Stimulated activated CD4-positive, alpha-beta T cell treated with anti-CD3 and anti-CD28 coated beads, Interleukin-12 subunit alpha, Interleukin-12 subunit beta, amount 100 ng/mL, for 24 hours (primary cell): Measurements from ENCODE around the gene ARF5.
A peak's percentile ranks its signal among the peaks of the same experiment; 100 is the strongest.

Experiments
- DNase-seq, 2 experiments: peaks; one replicate each; pipeline ENCODE4 v3.0.0-alpha.2; 2020; ENCODE audit warnings: low read depth in 2 of 2

ARF5 gene

DNA sequence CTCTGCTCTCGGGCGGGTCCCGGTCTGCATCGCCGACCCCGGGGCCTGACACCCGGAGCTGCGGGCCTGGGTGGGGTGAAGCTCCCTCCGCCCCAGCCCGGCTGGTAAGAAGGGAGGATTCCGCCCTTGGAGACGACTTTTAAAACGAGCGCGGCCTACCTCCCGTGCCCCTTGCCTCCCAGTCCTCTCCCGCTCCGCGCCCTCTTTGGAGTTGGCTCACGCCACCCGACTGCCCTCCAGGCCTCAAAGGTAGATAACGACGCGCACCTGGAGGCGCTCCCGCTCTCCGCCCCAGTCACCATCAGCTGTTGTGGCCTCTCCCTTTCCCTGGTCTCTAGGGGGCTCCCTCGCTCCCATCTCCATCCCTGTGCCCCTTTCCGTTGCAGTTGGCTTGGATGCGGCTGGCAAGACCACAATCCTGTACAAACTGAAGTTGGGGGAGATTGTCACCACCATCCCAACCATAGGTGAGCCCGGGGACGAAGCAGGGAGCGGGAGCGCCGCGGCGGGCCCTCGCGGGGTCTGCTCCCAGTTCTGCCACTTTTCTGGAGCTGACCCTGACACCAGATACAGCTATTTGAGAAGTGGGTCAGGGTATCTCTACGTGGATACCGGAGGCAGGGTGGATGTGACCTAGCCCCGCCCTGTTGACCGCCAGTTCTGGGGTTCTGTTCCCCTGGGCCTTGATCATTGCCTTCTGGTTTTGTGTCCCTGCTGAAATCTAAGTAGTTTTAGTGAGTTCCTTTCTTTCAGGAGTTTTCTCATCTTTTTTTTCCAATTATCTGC lies 679 bp downstream of the ARF5 start:
- DNase-seq, result peak in 1 of 2 experiments; percentile 8

DNA sequence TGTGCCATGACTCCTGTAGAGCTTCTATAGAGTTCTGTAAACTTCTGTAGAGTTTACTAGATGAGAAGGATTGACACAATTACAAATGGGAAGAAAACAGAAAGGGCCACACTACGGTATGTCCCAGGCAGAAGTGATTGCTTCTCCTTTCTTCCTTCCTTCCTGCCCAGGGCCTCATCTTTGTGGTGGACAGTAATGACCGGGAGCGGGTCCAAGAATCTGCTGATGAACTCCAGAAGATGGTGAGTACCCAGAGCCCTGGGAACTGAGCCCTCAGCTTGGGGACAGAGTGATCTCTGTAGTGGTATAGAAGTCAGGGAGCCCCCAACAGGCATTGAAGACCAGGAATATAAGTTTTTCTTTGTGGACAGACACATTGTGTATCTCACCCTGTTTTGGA lies 1.7 kb downstream of the ARF5 start:
- no peak for DNase-seq

DNA sequence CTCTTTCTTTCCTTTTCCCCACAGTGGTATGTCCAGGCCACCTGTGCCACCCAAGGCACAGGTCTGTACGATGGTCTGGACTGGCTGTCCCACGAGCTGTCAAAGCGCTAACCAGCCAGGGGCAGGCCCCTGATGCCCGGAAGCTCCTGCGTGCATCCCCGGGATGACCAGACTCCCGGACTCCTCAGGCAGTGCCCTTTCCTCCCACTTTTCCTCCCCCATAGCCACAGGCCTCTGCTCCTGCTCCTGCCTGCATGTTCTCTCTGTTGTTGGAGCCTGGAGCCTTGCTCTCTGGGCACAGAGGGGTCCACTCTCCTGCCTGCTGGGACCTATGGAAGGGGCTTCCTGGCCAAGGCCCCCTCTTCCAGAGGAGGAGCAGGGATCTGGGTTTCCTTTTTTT lies 3.0 kb downstream of the ARF5 start:
- no peak for DNase-seq

DNA sequence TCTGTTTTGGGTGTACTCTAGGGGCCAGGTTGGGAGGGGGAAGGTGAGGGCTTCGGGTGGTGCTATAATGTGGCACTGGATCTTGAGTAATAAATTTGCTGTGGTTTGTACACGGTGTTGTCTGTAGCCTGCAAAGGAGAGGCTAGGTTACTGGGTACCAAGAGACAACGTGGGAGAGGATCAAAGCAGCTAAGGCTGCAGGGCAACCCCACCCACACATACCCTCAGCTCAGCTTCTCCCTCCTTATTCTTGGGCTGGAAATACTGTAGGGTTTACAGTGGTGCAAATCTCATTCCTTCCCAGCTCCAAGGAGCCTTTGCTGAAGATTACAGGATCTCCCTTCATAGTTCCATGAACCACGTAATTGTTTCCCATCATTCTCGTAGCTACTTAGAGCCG lies 3.4 kb downstream of the ARF5 start:
- DNase-seq, result no peak

DNA sequence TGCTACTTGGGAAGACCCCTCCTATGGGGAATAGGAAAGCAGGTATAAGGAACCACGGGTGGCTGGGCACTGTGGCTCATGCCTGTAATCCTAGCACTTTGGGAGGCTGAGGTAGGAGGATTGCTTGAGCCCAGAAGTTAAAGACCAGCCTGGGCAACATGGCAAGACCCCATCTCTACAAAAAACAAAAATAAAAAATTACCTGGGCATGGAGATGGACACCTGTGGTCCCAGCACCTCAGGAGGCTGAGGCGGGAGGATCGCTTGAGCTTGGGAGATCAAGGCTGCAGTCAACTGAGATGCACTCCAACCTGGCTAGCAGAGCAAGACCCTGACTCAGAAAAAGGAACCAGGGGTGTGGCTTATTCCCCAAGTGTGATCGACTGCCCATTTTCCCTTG lies 4.3 kb downstream of the ARF5 start:
- DNase-seq, result no peak

DNA sequence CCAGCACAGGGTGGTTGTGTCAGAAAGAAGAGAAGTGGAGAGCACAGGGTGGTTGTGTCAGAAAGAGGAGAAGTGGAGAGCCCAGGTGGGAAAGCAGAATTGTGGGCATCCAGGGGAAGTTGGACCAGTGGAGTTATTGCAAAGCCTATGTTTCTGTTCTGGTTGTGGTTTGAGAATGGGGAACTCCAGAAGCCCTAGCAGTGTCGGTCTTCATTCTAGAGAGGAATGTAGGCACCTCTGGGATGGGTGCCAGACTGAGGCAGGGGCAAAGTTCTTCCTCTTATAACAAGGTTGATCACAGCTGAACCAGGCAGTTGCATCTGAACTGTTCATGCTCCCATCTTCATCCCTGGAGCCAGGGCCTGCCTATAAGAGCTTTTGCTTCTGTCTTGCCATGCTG lies 6.3 kb downstream of the ARF5 start:
- DNase-seq, result no peak

DNA sequence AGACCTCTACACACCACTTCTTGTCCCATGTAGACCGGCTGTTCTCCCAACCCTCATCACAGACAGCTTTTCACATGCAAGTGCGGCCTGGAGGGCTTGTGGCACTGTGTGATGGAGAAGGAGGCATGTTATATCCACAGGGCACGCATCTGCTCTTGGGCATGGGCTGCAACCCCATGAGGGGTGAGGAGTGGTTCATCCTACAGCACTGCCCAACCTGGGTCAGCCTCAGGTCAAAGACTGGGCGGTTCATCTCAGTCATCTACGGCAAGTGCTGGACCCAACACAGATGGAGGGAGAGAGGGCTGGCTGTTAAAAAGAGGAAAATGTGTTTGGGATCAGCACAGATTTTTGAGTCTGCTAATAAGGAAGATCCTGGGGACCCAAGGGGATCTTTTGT lies 7.5 kb downstream of the ARF5 start:
- no peak for DNase-seq

DNA sequence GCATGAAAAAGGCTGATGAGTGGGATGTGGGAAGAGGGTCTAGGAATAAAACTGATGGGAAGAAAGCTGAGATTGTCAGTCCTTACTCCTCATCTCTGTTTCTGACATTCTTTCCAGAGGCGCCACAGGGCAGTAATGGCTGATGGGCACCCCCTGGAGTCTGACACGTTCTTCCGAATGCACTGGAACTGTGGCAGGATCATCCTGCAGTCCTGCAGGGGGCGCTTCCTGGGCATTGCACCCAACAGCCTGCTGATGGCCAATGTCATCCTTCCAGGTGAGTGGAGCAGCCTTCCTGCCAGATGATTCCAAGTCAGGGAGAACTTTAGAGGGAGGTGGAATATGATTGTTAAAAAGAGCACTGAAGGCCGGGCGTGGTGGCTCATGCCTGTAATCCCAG lies 10.1 kb downstream of the ARF5 start:
- DNase-seq, result no peak

DNA sequence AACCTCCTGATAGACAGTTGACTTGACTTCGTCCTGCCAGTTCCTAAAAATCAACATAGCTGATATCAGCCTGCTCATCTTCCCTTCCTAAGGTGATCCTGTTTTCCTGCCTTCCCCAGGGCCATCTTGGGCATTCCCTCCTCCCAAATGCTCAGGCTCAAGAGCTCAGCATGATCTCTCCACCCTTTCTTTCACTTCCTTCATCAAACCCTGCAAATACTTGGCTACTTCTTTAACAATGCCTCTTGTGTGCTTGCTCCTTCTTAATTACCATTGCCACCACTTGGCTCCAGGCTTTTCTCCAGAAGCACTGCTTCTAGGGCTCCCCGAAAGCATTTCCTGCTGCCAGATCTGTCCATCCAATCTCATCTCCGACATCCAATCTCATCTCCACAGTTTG lies 12.7 kb downstream of the ARF5 start:
- DNase-seq, result no peak

DNA sequence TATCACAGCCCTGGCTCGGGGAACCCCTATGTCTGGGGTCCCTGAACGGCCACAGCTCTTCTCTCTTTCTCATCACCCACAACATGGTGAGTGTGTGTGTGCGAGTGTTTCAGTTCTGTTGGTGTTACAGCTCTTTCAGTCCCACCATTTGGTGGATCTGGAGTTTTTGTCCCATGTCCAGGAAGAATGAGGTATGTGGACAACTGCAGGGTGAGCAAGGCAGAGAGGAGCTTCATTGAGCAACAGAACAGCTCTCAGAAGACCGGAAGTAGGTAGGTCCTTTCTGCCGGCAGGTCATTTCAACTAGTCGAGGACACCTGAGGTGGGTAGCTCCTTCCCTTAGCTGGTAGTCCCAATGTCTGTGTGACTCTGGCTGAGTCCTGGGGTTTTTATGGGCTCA lies 20.2 kb downstream of the ARF5 start:
- no peak for DNase-seq

DNA sequence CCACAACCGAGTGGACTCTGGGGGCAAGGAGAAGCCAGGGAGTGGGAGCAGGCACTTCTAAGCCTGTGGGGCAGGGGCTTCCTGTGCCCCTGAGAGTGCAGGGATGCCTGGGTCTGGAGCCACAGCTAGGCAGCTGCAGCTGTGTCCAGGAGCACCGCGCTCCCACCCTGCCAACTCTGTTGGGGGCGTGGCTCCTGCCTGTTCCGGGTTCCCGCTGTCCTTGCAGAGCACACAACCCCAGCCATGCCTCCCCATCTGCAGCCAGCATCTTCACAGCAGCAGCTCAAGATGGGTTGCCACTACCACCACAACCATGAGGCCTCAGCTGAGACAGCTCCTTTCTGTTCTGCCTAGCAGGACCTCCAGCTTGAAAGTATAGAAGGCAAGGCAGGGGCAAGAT lies 21.1 kb downstream of the ARF5 start:
- DNase-seq, result no peak

DNA sequence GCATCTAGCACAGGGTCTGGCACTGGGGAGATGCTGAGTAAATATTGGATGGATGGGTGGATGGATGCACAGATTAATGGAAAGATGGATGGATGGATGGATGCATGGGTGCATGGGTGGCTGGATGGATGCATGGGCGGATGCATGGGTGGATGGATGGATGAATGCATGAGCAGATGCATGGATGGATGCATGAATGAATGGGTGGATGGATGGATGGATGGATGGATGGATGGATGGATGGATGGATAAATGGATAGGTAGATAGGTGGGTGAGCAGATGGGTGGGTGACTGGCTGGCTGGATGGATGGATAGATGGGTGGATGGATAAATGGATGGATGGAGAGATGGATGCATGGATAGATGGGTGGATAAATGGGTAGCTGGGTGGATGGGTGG lies 24.1 kb downstream of the ARF5 start:
- no peak for DNase-seq

DNA sequence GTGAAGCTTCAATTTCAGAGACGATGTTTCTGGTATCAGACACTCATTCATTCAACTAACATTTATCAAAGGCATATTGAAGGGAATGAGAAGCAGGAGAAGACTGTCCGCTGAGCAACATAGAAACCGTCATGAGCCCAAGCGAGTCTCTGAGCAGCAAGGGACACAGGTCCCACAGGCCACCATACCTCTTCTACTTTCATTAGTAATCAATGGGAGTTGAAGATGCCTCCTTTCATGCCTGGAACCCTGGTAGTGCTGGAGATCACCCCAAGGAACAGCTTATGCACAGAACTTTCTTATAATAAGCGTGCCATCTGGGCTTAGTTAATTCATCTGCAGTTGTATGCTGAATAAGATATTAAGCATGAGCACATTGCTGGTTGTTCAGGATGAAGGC lies 28.5 kb downstream of the ARF5 start:
- no peak for DNase-seq

DNA sequence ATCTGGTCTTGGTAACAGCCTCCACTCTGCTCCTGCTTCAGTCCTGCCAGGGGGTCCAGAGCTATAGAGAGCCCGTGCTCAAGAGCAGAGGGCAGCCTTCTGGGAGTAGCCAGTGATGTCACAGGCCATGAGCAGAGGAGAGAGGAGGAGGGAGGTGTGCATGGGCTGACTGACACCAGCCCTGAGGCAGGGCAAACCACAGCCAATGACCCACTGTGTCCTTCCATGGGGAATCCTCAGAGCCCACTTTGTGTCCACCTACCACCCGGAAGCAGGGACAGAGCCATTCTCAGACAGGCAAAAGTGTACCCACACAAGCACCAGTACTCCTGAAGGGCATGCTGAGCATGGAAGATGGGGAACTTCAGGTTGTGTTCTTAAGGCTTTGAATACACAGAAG lies 29.8 kb downstream of the ARF5 start, which contains the start of gene PAX4:
Gene PAX4, minus strand, starts transcription at position 101 of the 400 bp plus-strand sequence. CDS start 2,214 bp downstream, outside the sequence.
- DNase-seq, result no peak

DNA sequence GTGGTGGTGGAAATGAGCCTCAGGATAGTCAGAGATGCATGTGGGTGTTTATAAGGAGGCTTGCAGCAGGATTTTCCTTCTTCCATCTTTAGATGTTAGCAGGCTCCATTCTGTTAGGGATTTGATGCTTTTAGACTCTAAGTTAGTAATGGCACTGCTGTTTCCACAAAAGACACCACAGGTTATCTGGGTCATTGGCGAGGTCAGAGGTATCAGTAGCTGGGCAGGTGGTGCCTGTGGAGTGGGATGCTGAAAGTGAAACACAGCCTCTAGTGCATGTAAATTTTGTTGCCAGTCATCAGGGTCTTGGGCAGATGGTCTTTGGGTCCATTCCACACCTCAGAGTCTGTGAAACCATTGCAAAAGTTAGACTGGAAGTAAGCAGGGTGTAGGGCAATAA lies 30.6 kb downstream of the ARF5 start:
- DNase-seq, result no peak

DNA sequence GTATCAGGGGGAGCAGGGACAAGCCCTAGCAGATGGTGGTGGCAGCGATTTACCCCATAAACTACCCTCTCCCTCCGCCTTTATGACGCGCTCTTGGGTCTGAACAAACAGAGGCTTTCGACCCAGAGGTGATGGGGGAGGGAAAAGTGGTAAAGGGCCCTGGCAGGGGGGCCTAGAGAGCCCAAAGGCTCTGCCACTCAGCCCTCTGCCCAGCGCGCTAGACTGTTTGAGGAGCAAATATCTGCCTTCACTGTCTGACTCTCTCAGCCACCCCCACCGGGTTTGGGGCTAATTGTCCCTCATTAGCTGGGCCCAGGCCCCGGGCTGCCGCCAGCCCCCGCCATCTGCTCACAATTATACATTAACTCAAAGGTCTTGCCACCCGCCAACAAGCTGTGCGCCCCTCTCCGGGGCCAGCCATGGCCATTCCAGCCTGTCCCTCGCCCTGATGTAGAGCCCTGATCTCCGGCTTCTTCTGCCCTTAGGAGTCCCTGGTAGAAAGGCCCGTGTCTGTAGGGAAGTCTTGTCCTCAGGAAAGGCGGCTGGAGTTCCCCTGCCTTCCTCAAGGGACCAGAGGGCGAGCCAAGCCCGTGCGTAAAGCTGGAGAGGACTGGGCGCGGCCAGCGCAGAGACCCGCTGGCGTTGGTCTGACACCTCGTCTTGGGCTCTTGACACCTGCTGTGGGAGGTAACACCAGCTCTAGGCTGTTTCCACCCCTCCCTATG lies 31.6 kb downstream of the ARF5 start:
- no peak for DNase-seq

DNA sequence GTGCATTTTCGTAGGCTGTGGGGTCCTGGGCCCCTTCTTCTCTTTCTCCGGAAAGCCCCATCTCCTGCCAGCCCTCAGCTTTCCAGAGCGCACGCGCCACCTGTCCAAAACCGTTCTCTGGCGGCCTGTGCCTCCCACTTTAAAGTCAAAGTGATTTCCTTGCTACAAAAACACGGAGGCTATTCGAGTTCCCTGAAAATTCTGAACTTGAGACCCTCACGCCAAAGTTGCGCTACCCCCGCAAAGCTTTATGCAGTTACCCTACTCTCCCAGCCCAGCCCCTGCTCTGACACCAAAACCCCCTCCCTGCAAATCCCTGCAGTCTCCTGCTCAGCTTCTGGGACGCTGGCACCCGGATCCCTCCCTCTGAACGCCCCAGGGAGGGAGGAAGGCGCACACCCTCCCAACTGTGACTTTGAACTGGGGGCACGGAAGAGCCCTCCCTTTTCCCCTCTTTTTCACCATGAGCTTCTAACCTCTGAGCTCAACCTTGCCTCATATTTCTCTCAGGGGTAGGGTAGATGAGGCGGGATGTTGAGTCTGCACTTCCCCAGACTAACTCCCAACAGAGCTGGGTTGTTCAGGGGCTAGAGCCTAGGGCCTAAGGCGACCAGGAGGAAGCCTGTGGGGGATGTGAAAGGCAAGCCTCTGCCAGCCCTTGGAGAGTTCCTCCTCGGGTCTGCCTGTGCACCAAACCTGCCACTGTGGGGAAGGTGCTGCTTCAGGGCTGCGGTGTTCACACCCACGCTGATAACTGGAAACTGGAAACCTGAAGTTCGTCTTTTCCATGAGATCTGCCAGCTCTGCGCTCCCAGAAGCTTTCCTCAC lies 32.4 kb downstream of the ARF5 start:
- no peak for DNase-seq

DNA sequence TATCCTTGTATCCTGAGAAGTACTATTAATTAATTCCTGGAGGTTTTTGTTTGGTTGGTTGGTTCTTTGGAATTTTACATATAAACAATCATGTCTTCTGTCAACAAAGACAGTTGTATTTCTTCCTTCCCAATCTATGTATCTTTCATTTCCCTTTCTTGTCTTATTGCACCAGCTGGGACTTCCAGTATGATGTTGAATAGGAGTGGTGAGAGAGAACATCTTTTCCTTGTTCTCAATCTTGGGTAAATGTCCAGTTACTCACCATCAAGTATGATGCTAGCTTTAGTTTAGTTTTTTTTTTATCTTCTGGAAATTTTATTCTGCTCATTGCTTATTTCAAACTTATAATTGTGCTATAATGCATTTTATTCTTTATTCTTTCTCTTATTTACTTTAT lies 37.1 kb downstream of the ARF5 start:
- DNase-seq, result no peak

DNA sequence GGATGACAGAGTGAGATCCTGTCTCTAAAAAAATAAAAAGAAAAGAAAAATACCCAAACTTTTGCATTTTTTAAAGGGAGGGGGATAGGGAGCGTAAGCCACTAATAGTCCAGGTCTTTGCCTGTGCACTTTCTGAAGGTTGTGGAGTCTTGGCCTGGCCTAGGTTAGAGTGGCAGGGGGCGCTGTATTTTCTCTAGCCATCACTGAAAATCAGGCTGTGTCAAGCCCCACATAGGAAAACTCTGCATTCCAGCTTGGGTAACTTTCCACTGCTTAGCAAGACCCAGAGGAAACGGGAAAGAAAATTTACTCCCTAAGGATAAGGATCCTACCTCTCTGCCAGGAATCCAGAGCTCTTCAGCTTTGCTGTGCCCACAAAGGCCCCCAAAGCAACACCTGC lies 40.2 kb downstream of the ARF5 start:
- no peak for DNase-seq

DNA sequence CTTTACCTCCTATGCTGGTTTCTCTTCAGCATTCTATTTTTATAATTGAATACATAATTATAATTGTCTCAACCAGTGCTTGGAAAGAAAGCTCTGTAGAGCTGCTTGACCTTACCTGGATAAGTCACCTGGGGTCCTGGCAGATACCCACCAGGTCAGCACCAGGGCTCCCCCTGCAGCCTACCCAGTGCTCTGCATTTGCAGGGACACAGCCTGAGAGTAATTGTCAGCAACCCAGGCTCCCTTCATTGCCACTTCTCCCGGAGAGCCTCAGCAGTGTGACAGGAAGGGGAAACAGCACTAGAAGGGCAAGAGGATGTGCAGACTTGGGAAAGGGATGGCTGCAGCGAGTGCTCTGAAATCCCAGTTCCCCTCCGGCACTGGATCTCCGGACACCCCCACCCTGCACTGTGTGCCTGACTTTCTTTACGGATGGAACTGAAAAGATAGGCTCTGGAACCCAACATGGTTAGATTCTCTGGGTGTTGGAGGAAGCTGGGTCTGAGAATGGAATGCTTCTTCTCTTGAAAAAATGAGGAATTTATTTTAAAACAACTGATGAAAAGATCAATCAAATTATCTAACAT lies 41.1 kb downstream of the ARF5 start:
- no peak for DNase-seq

DNA sequence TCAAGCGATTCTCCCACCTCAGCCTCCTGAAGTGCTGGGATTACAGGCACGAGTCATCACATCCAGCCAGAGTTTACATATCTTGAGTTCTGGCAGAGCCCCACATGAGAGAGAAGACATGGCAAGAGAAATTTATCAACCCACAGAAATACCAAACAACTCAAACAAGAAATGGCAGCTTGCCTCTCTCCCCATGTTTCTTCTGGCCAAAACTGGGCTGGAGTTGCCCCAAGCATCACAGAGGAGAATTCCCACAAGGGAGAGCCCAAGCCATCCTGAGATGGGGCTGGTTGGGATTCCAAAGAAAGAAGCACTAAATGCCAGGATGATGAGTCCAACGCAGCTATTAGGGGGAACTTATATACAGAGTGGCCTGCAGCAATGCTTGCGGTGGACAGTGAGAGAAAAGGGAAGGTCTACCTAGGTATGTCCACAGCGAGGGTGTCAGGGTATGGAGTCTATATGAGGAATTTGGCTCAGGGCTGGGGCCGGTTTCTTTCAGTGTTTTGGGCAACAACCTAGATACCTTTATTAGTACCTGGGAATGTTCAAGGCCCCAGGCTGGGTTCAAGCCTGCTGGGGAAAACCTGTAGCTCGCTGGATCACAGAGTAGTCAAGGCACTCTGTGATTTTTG lies 44.2 kb downstream of the ARF5 start:
- DNase-seq, result no peak
